ENCODE results near the gene MYO5B.

MYO5B gene

DNA sequence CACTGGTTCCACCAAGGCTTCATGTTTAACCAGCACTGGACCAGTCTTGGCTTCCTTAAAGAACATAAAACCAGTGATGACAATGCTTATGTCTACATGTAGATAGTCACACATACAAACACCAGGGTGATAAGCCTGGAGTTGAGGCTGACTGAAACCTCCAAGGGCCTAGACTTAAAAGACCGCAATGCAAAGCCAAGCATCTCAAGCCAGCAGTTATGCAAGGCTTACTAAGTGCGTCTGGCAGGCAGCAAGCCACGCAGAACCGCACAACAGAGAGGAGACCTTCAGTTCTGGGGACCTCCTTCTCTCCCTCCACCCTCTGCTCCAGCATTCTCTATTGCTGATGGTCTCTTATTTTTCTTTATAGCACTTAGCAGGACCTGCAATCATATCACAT, 318.4 kb downstream of the MYO5B start:
- no peak for TF ChIP-seq JUND (IDR thresholded peaks at IDR 0.05; ENCODE audit: low read depth)
- DNase-seq (ENCODE audit: low read depth in 1 of 2, low spot score in 1 of 2), result no peak
- in situ Hi-C loops (cut with HindIII; ENCODE audit: low pct_unique_long_range_greater_than_20kb, low sequenced_read_pairs), result no loop called here

DNA sequence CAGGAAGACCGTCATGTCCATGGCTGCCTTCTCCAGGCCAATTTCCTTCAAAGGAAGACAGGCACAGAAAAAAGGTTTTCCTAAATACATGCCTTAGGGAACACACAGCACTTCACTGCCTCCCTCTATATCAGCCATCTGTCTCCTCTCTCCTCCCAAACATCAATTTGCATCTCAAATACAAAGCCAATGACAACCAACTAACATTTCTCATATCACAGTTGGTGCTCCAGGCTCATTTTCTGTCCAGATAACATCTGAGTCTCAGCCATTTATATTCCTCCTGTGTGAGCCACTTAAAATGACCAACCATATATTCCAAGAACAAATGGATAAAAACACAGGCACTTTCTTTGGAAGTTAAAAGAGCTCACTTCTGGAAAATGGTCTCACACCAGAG, 319.2 kb downstream of the MYO5B start:
- no peak for TF ChIP-seq JUND (IDR thresholded peaks at IDR 0.05; ENCODE audit: low read depth)
- in situ Hi-C loops (cut with HindIII; ENCODE audit: low pct_unique_long_range_greater_than_20kb, low sequenced_read_pairs), result no loop called here
- DNase-seq (ENCODE audit: low read depth in 1 of 2, low spot score in 1 of 2), result no peak

DNA sequence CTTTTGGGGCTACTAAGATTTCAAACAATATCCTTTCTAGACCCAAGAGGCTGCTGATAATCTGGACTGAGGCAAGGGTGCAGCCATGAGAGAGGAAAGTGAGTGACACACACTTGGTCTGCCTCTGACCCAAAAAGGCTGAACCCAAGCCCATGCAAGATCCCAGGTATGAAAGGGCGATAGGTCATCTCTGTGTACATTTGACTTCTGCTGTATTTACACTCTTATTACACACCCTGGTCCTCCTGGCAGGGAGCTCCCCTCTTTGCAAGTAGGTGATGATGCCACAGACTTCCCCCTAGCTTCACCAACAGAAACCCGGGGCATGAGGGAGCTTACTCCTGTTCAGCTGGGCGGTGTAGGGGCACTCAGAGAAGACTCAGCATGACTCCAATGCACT, 319.8 kb downstream of the MYO5B start:
- DNase-seq (ENCODE audit: low read depth in 1 of 2, low spot score in 1 of 2), result no peak
- TF ChIP-seq JUND (IDR thresholded peaks at IDR 0.05; ENCODE audit: low read depth), result no peak

DNA sequence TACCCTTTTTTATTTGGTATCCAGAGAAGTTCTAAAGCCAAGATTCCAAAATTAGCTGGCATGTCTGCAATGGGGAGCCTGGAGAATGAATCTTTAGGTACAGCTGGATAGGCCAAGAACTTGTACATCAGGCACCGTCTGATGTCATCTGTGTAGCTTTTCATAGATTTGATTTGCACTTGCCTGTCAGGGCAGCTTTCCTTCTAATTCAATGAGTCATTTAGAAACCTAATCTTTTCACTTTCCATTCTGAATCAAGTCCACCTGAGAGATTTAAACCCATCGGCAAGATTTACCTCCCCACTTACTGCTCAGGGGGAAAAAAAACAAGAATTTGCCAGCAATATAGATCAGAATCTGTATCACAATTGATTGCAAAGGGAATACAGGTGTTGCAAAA, 320.7 kb downstream of the MYO5B start:
- in situ Hi-C loops (cut with HindIII; ENCODE audit: low pct_unique_long_range_greater_than_20kb, low sequenced_read_pairs), result no loop called here
- no peak for TF ChIP-seq JUND (IDR thresholded peaks at IDR 0.05; ENCODE audit: low read depth)
- DNase-seq (ENCODE audit: low read depth in 1 of 2, low spot score in 1 of 2), result no peak

More for the DNA sequence above, 319.8 kb downstream of the MYO5B start:
- in situ Hi-C loops (cut with HindIII; ENCODE audit: low pct_unique_long_range_greater_than_20kb, low sequenced_read_pairs), result no loop called here

GRCh38 chr18:49869354-49869753, 325.6 kb downstream of the MYO5B start:
- in situ Hi-C loops (cut with HindIII; ENCODE audit: low pct_unique_long_range_greater_than_20kb, low sequenced_read_pairs), result no loop called here
- DNase-seq (ENCODE audit: low read depth in 1 of 2, low spot score in 1 of 2), result no peak
- TF ChIP-seq JUND (IDR thresholded peaks at IDR 0.05; ENCODE audit: low read depth), result no peak

- no peak for TF ChIP-seq JUND (IDR thresholded peaks at IDR 0.05; ENCODE audit: low read depth)
- in situ Hi-C loops (cut with HindIII; ENCODE audit: low pct_unique_long_range_greater_than_20kb, low sequenced_read_pairs), result no loop called here
- no peak for DNase-seq (ENCODE audit: low read depth in 1 of 2, low spot score in 1 of 2)
Measured at GRCh38 chr18:49866680-49867079, 328.3 kb downstream of the MYO5B start.

GRCh38 chr18:49865401-49865800, 329.5 kb downstream of the MYO5B start:
- TF ChIP-seq JUND (IDR thresholded peaks at IDR 0.05; ENCODE audit: low read depth), result no peak

GRCh38 chr18:49863769-49864621, 331.0 kb downstream of the MYO5B start:
- no peak for DNase-seq (ENCODE audit: low read depth in 1 of 2, low spot score in 1 of 2)
- in situ Hi-C loops (cut with HindIII; ENCODE audit: low pct_unique_long_range_greater_than_20kb, low sequenced_read_pairs), result no loop called here
- TF ChIP-seq JUND (IDR thresholded peaks at IDR 0.05; ENCODE audit: low read depth), result no peak

More at GRCh38 chr18:49865401-49865800, 329.5 kb downstream of the MYO5B start:
- DNase-seq (ENCODE audit: low read depth in 1 of 2, low spot score in 1 of 2), result no peak
- in situ Hi-C loops (cut with HindIII; ENCODE audit: low pct_unique_long_range_greater_than_20kb, low sequenced_read_pairs), result no loop called here

- TF ChIP-seq JUND (IDR thresholded peaks at IDR 0.05; ENCODE audit: low read depth), result no peak
- no peak for DNase-seq (ENCODE audit: low read depth in 1 of 2, low spot score in 1 of 2)
- in situ Hi-C loops (cut with HindIII; ENCODE audit: low pct_unique_long_range_greater_than_20kb, low sequenced_read_pairs), result no loop called here
Measured at GRCh38 chr18:49862656-49863385, 332.1 kb downstream of the MYO5B start.

DNA sequence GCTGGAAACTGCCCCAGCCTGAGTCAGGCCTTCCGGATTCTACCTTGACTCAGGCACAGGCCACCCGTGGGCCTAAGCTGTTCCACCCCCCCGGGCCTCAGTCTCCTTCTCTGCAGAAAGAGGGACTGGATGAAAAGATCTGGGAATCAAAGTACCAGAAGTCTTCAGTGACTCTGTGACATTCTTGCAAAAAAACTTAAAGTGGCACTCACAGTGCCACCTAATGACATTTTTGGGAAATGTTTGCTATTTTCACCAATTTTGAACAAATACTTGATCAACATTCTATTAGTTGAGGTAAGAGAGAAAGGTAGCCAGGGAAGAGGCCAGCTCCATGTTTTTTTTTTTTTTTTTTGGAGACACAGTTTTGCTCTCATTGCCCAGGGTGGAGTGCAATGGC, 333.3 kb downstream of the MYO5B start:
- no peak for TF ChIP-seq JUND (IDR thresholded peaks at IDR 0.05; ENCODE audit: low read depth)
- no peak for DNase-seq (ENCODE audit: low read depth in 1 of 2, low spot score in 1 of 2)
- in situ Hi-C loops (cut with HindIII; ENCODE audit: low pct_unique_long_range_greater_than_20kb, low sequenced_read_pairs), result no loop called here

- DNase-seq (ENCODE audit: low read depth in 1 of 2, low spot score in 1 of 2), result no peak
- no peak for TF ChIP-seq JUND (IDR thresholded peaks at IDR 0.05; ENCODE audit: low read depth)
- in situ Hi-C loops (cut with HindIII; ENCODE audit: low pct_unique_long_range_greater_than_20kb, low sequenced_read_pairs), result no loop called here
Measured at GRCh38 chr18:49859725-49860124, 335.2 kb downstream of the MYO5B start.

GRCh38 chr18:49859021-49859359, 336.0 kb downstream of the MYO5B start:
- no peak for DNase-seq (ENCODE audit: low read depth in 1 of 2, low spot score in 1 of 2)
- in situ Hi-C loops (cut with HindIII; ENCODE audit: low pct_unique_long_range_greater_than_20kb, low sequenced_read_pairs), result no loop called here
- no peak for TF ChIP-seq JUND (IDR thresholded peaks at IDR 0.05; ENCODE audit: low read depth)

GRCh38 chr18:49858309-49859020, 336.5 kb downstream of the MYO5B start:
- in situ Hi-C loops (cut with HindIII; ENCODE audit: low pct_unique_long_range_greater_than_20kb, low sequenced_read_pairs), result no loop called here

More at GRCh38 chr18:49858309-49859020, 336.5 kb downstream of the MYO5B start:
- TF ChIP-seq JUND (IDR thresholded peaks at IDR 0.05; ENCODE audit: low read depth), result no peak
- DNase-seq (ENCODE audit: low read depth in 1 of 2, low spot score in 1 of 2), result peak; percentile 19 to 67
